K562 (cell line): ENCODE results near the gene SMIM7. TPM values are rescaled to one million over a fixed set of nuclear protein-coding genes. Genes with fewer than 3 reads are reported as not detected.

Experiments used
- ATAC-seq: fragments of 200-7000 bp; cut with Tn5 transposase; 3 replicates; pipeline ENCODE4 v1.9.1; 2020; ENCODE audit warnings: moderate library complexity
- BruUV-seq: library from RNA; stranded (reverse); fragments of 400-500 nt; replicated peaks from 2 replicates; lab custom pipeline; 2021; lab: Mats Ljungman, UMichigan
- CTCF ChIA-PET: fragments of 300-600 bp; formaldehyde crosslinking; extraction: SDS; loops from one replicate; lab custom pipeline; 2021; ENCODE audit warnings: low intra/inter-chr PET ratio; lab: Yijun Ruan, JAX
- POLR2A ChIA-PET: fragments of 300-600, 350-650 bp; sonication (Branson Sonifier 250); formaldehyde crosslinking; extraction: SDS; loops from one replicate; lab custom pipeline; 2021; ENCODE audit warnings: antibody characterized with exemption, inconsistent platforms; lab: Yijun Ruan, JAX
- DNase-seq, 4 experiments: peaks; one replicate each; pipeline versions ENCODE4 v3.0.0 to v3.0.0-alpha.2; 2011 to 2018; ENCODE audit warnings: low spot score in 3 of 4, mixed read lengths in 3 of 4; ENCODE audit errors: extremely low read depth in 1 of 4
- FAIRE-seq: peaks from 2 replicates; lab custom pipeline; 2011; peaks lifted over from hg19 to GRCh38; lab: Jason Lieb, UNC
- H2AFZ ChIP-seq: 2 replicates; pipeline ENCODE4 v1.6.0; 2011; ENCODE audit warnings: low read depth, low read length, control low read depth, inconsistent platforms
- H3K27ac ChIP-seq: fragments of 200-600 bp; 3 replicates; pipeline ENCODE4 v1.8.0; 2011; ENCODE audit warnings: low read depth, mild to moderate bottlenecking, control low read depth, inconsistent platforms, low read length, moderate library complexity, mixed read lengths; ENCODE audit errors: extremely low read depth
- H3K27me3 ChIP-seq, 2 experiments: fragments of 300-600 bp in 1 of 2; 2 replicates in 1 of 2; 3 replicates in 1 of 2; pipeline versions ENCODE4 v1.6.0 to v1.8.0; 2011; ENCODE audit warnings: inconsistent platforms in 2 of 2, low read length in 2 of 2, mild to moderate bottlenecking in 1 of 2, mixed read lengths in 1 of 2, moderate library complexity in 1 of 2; ENCODE audit not compliant: control insufficient read depth in 2 of 2, insufficient read depth in 2 of 2
- H3K36me3 ChIP-seq: fragments of 300-600 bp; 3 replicates; pipeline ENCODE4 v1.8.0; 2011; ENCODE audit warnings: mild to moderate bottlenecking, low read length, inconsistent platforms; ENCODE audit not compliant: control insufficient read depth, insufficient read depth
- H3K4me1 ChIP-seq, 2 experiments: fragments of 200-600 bp in 1 of 2; replicated peaks in 1 of 2; 2 replicates in 1 of 2; 3 replicates in 1 of 2; pipeline versions ENCODE4 v1.5.1 to v1.8.0; 2011; ENCODE audit warnings: inconsistent platforms in 2 of 2, low read length in 2 of 2, mild to moderate bottlenecking in 1 of 2, mixed read lengths in 1 of 2, moderate library complexity in 1 of 2; ENCODE audit not compliant: control insufficient read depth in 2 of 2, insufficient read depth in 2 of 2
- H3K4me2 ChIP-seq: 2 replicates; pipeline ENCODE4 v1.6.1; 2011; ENCODE audit warnings: low read length, control low read depth, inconsistent platforms, mixed read lengths; ENCODE audit not compliant: insufficient read depth
- H3K4me3 ChIP-seq: fragments of 200-600 bp; sonication (generic), shearing (Covaris generic); 2 replicates; pipeline ENCODE4 v1.5.1; 2016; ENCODE audit warnings: control low read depth, inconsistent platforms
- H3K79me2 ChIP-seq: fragments of 200-600 bp; 3 replicates; pipeline ENCODE4 v1.8.0; 2011; ENCODE audit warnings: low read length, inconsistent platforms; ENCODE audit not compliant: control insufficient read depth, insufficient read depth
- H3K9ac ChIP-seq, 2 experiments: 2 replicates each; pipeline versions ENCODE4 v1.6.0 to v1.6.1; 2011; ENCODE audit warnings: low read depth in 2 of 2, low read length in 2 of 2, control low read depth in 1 of 2, inconsistent platforms in 1 of 2, mild to moderate bottlenecking in 1 of 2, mixed read lengths in 1 of 2; ENCODE audit not compliant: insufficient read depth in 1 of 2
- H3K9me1 ChIP-seq: one replicate; pipeline ENCODE4 v1.6.0; 2011; ENCODE audit warnings: inconsistent platforms, mild to moderate bottlenecking, low read length, moderate library complexity; ENCODE audit not compliant: control insufficient read depth, insufficient read depth
- H3K9me3 ChIP-seq: replicated peaks from 2 replicates; pipeline ENCODE4 v1.5.1; 2011; ENCODE audit warnings: low read depth, low read length, inconsistent platforms; ENCODE audit not compliant: control insufficient read depth, insufficient read depth
- H4K20me1 ChIP-seq: replicated peaks from 2 replicates; pipeline ENCODE4 v1.6.1; 2011; ENCODE audit warnings: low read length, inconsistent platforms, mixed read lengths; ENCODE audit not compliant: control insufficient read depth, insufficient read depth
- E2F3 ChIP-seq: fragments of 250-450 bp; sonication (Bioruptor Pico); IDR thresholded peaks from 2 replicates; pipeline ENCODE4 v1.4.0; 2020; ENCODE audit warnings: mild to moderate bottlenecking
- EGR1 ChIP-seq: fragments of 450-650 bp; conservative IDR thresholded peaks from 2 replicates; pipeline ENCODE4 v1.6.1; 2017; ENCODE audit warnings: mild to moderate bottlenecking
- EP300 ChIP-seq: IDR thresholded peaks from 2 replicates; pipeline ENCODE4 v1.6.1; 2012; ENCODE audit warnings: low read length, improper control_type of control experiment
- FOXK2 ChIP-seq, 2 experiments: fragments of 450-650 bp; IDR thresholded peaks in 1 of 2; conservative IDR thresholded peaks in 1 of 2; 2 replicates each; pipeline ENCODE4 v1.6.1; 2016; ENCODE audit warnings: low read depth in 2 of 2, mild to moderate bottlenecking in 1 of 2
- HMGN3 ChIP-seq: IDR thresholded peaks from 2 replicates; pipeline ENCODE4 v1.6.1; 2011; ENCODE audit warnings: borderline replicate concordance, low read depth, mild to moderate bottlenecking, mixed read lengths, low read length; ENCODE audit not compliant: insufficient read length; ENCODE audit errors: extremely low read depth
- MNT ChIP-seq, 2 experiments: fragments of 450-650 bp; conservative IDR thresholded peaks; 2 replicates each; pipeline ENCODE4 v1.6.1; 2017; ENCODE audit warnings: mild to moderate bottlenecking in 2 of 2, moderate library complexity in 2 of 2
- RREB1 ChIP-seq: fragments of 250-450 bp; sonication (Bioruptor Pico); IDR thresholded peaks from 2 replicates; pipeline ENCODE4 v1.4.0; 2020
- TFAP4 ChIP-seq: sonication (generic); formaldehyde crosslinking; IDR thresholded peaks from 2 replicates; pipeline ENCODE4 v1.8.0; 2022; ENCODE audit warnings: missing genetic modification reagents, mild to moderate bottlenecking, moderate library complexity, borderline replicate concordance
- THRA ChIP-seq: fragments of 450-650 bp; IDR thresholded peaks from 2 replicates; pipeline ENCODE4 v1.6.1; 2017; ENCODE audit warnings: mild to moderate bottlenecking, moderate library complexity
- ZNF316 ChIP-seq: fragments of 450-650 bp; IDR thresholded peaks from 2 replicates; pipeline ENCODE4 v1.6.1; 2016
- WGBS: fragments of 100-300 bp; shearing (Covaris generic); methylation state at CpG from one replicate; pipeline ENCODE4 v1.1.6; 2016; ENCODE audit warnings: low coverage, mixed read lengths; ENCODE audit not compliant: insufficient coverage; ENCODE audit errors: missing lambda C conversion rate; 5-methylcytosine and 5-hydroxymethylcytosine counted together
- in situ Hi-C: fragments of 300-500 bp; cut with MboI; formaldehyde crosslinking; loops from 4 replicates; pipeline ENCODE4 v1.15.0; 2018; ENCODE audit warnings: inconsistent platforms, mixed read lengths
- intact Hi-C: fragments of 100-400 bp; cut with micrococcal nuclease; formaldehyde crosslinking; loops from 2 replicates; pipeline ENCODE4 v1.14.2; 2022
- polyA plus RNA-seq, 8 experiments: library from polyadenylated mRNA; depleted of rRNA in 4 of 8; stranded (reverse) in 5 of 8; unstranded in 3 of 8; fragments of >200 nt; fragmentation: Nextera tagmentation in 2 of 8; fragmentation: Illumina TruSeq in 1 of 8; extraction: Ambion mirVana in 2 of 8; extraction: Trizol in 1 of 8; gene quantifications; 2 replicates each; pipeline versions ENCODE4 v1.2.1 to v1.2.3, GENCODE V29; 2011 to 2014; ENCODE audit warnings: inconsistent platforms in 1 of 8, missing spikeins in 1 of 8
- total RNA-seq, 7 experiments: library from RNA; depleted of rRNA in 6 of 7; stranded (reverse); fragments of >200 nt in 6 of 7; fragmentation: Illumina TruSeq in 2 of 7; extraction: Trizol in 2 of 7; gene quantifications; 2 replicates each; pipeline versions ENCODE4 v1.2.1 to v1.2.3, GENCODE V29; 2011 to 2021; ENCODE audit warnings: low replicate concordance in 1 of 7

The SMIM7 gene
- total and polyA plus RNA-seq, 9 of the 15 experiments (the other 6 are each of a cell fraction or from before 2014, with no cell fraction given): 55.3 to 265 (median 107) TPM

GRCh38 chr19:16628183-16628983 lies 31.6 kb downstream of the SMIM7 start, which contains the start of gene MED26:
TSS of gene MED26 (minus strand) at chr19:16628204. CDS start at chr19:16627943, 261 bp downstream.
- H4K20me1 ChIP-seq: peaks cover 35% of the 10 kb centered on the region
- H3K9me3 ChIP-seq: no peaks in the 10 kb centered on the region
- peak within 1 kb of the TSS; percentile 93 for H3K27ac ChIP-seq
- peak; percentile 85 for FAIRE-seq
- peak within 1 kb of the TSS; percentile 93 to 98 for H3K9ac ChIP-seq
- peak; percentile 96 to 99 (median 98) for DNase-seq
- peaks cover 58% of the 10 kb centered on the region for H3K79me2 ChIP-seq
- ChIA-PET POLR2A (interaction anchor here (0.5 to 5.0 kb wide), 15 partner anchors 10 to 651 kb away, joined by 3 to 52 read pairs (median 3); partner anchors contain the start of genes CHERP, MYO9B and SLC35E1), CTCF (no interaction called here)
- in situ Hi-C loops (no loop called here), intact Hi-C loops (loop anchor here (2.0 to 10.0 kb wide), 2 partner anchors 40 to 84 kb away; partner anchors contain the start of gene CHERP)
- no peaks in the 10 kb centered on the region for H3K9me1 ChIP-seq
- peak; percentile 95 for ATAC-seq
- H3K36me3 ChIP-seq: peaks cover 62% of the 10 kb centered on the region
- peaks cover 13 to 28% of the 10 kb centered on the region in 2 experiments; a peak in 4 of 5 replicates for H3K4me1 ChIP-seq
- TSS peak; percentile 87 for BruUV-seq
- peak within 1 kb of the TSS; percentile 91 for H2AFZ ChIP-seq
- H3K4me2 ChIP-seq: peak within 1 kb of the TSS; percentile 82
- under 1% methylated on average over 43 of the region's 98 CpGs for WGBS
- peak within 1 kb of the TSS; percentile 99 for H3K4me3 ChIP-seq
- H3K27me3 ChIP-seq: no peaks in the 10 kb centered on the region
- TF ChIP-seq FOXK2 (conservative IDR thresholded peaks at IDR 0.05 in 1 of 2, IDR thresholded peaks at IDR 0.05 in 1 of 2; ENCODE audit: low read depth in 2 of 2) (peak in 1 of 2 experiments; percentile 85; a peak in 2 of 4 replicates), RREB1 (0 out of 2 replicates have a peak, but pooled peaks have one; percentile 32), E2F3 (peak; percentile 66; the same call in 1 of the 2 replicates), ZNF316 (0 out of 2 replicates have a peak, but pooled peaks have one; percentile 11), EP300 (peak; percentile 26; the same call in 1 of the 2 replicates), THRA (no peak), MNT (conservative IDR thresholded peaks at IDR 0.05) (peak; percentile 70 to 89), EGR1 (peak; percentile 55), HMGN3 (peak; percentile 76), TFAP4 (CRISPR knock-in tag) (peak; percentile 29; the same call in 1 of the 2 replicates)
